OCI-LY7 (cell line): Measurements from ENCODE around the gene IQGAP2. TPM values are rescaled to one million over a fixed set of nuclear protein-coding genes. Genes with fewer than 3 reads are reported as not detected.

Experiments used
- BruUV-seq: library from RNA; stranded (reverse); fragments of 400-500 nt; replicated peaks from 2 replicates; lab custom pipeline; 2021; lab: Mats Ljungman, UMichigan
- CTCF ChIA-PET: fragments of 300-600 bp; sonication (Branson Sonifier 250); formaldehyde crosslinking; loops from one replicate; lab custom pipeline; 2022; ENCODE audit warnings: antibody characterized with exemption; ENCODE audit not compliant: unreplicated experiment; lab: Charles Lee
- POLR2A ChIA-PET: fragments of 300-600 bp; sonication (Branson Sonifier 250); formaldehyde crosslinking; loops from one replicate; lab custom pipeline; 2022; ENCODE audit warnings: antibody characterized with exemption; lab: Charles Lee
- DNase-seq: peaks from one replicate; pipeline ENCODE4 v3.0.0-alpha.2; 2015; ENCODE audit warnings: low spot score
- H2AFZ ChIP-seq: fragments of 200-600 bp; sonication (generic), shearing (Covaris generic); 2 replicates; pipeline ENCODE4 v1.6.1; 2014; ENCODE audit warnings: mild to moderate bottlenecking, antibody characterized with exemption, low read length, moderate library complexity
- H3K27ac ChIP-seq: fragments of 200-600 bp; sonication (generic); 2 replicates; pipeline ENCODE4 v1.5.1; 2014; ENCODE audit warnings: mixed run types, low read depth, mild to moderate bottlenecking, moderate library complexity, low read length, inconsistent platforms; ENCODE audit not compliant: poor library complexity, severe bottlenecking
- H3K36me3 ChIP-seq: fragments of 200-600 bp; sonication (generic); 2 replicates; pipeline ENCODE4 v1.6.1; 2014; ENCODE audit warnings: mild to moderate bottlenecking, antibody characterized with exemption, low read length, moderate library complexity, mixed read lengths; ENCODE audit not compliant: insufficient read depth
- H3K4me1 ChIP-seq: fragments of 200-600 bp; sonication (generic); 2 replicates; pipeline ENCODE4 v1.5.1; 2014; ENCODE audit warnings: mild to moderate bottlenecking, low read length; ENCODE audit not compliant: insufficient read depth, poor library complexity, severe bottlenecking
- H3K4me2 ChIP-seq: fragments of 200-600 bp; sonication (generic); 2 replicates; pipeline ENCODE4 v1.6.1; 2014; ENCODE audit warnings: mild to moderate bottlenecking, low read length
- H3K4me3 ChIP-seq: fragments of 200-600 bp; sonication (generic); 2 replicates; pipeline ENCODE4 v1.5.1; 2014; ENCODE audit warnings: mild to moderate bottlenecking, low read depth, low read length; ENCODE audit not compliant: poor library complexity, severe bottlenecking
- H3K79me2 ChIP-seq: fragments of 200-600 bp; sonication (generic); 2 replicates; pipeline ENCODE4 v1.6.1; 2016; ENCODE audit warnings: low read depth, mild to moderate bottlenecking, low read length, moderate library complexity, mixed read lengths; ENCODE audit not compliant: insufficient read depth
- H3K9me2 ChIP-seq: fragments of 200-600 bp; sonication (generic); 2 replicates; pipeline ENCODE4 v1.6.1; 2016; ENCODE audit warnings: mild to moderate bottlenecking, low read length, mixed read lengths; ENCODE audit not compliant: insufficient read depth
- H3K9me3 ChIP-seq: fragments of 200-600 bp; sonication (generic); 2 replicates; pipeline ENCODE4 v1.6.1; 2014; ENCODE audit warnings: mild to moderate bottlenecking, mixed run types, low read length, mixed read lengths
- H4K20me1 ChIP-seq: fragments of 200-600 bp; sonication (generic); 2 replicates; pipeline ENCODE4 v1.6.1; 2014; ENCODE audit warnings: mild to moderate bottlenecking, antibody characterized with exemption, low read length, moderate library complexity, mixed read lengths; ENCODE audit not compliant: insufficient read depth
- CTCF ChIP-seq: fragments of 200-600 bp; sonication (generic); conservative IDR thresholded peaks from 2 replicates; pipeline ENCODE4 v1.5.1; 2014; ENCODE audit warnings: mild to moderate bottlenecking, antibody characterized with exemption, low read length, moderate library complexity, mixed read lengths
- EZH2phosphoT487 ChIP-seq: fragments of 200-600 bp; sonication (generic); IDR thresholded peaks from 2 replicates; pipeline ENCODE4 v1.6.1; 2018; ENCODE audit warnings: low read depth, borderline replicate concordance, mild to moderate bottlenecking, mixed run types, antibody characterized with exemption, low read length, moderate library complexity, mixed read lengths
- intact Hi-C: fragments of 100-400 bp; cut with micrococcal nuclease; formaldehyde crosslinking; loops from one replicate; pipeline ENCODE4 v1.10.0; 2022; ENCODE audit not compliant: unreplicated experiment
- total RNA-seq, 2 experiments: library from RNA; depleted of rRNA in 1 of 2; stranded (reverse); fragments of >200 nt in 1 of 2; shearing (Covaris generic) in 1 of 2; gene quantifications; 2 replicates each; pipeline ENCODE4 v1.2.3, GENCODE V29; 2014 to 2022

IQGAP2 gene
- total RNA-seq, 2 experiments from 2014 or later, result 30.0 to 50.2 TPM

GRCh38 chr5:76441890-76442673, 39.0 kb downstream of the IQGAP2 start:
- H3K9me2 ChIP-seq, result no peaks in the 10 kb centered on the region
- no peak for TF ChIP-seq CTCF
- TF ChIP-seq EZH2phosphoT487, result no peak
- no peaks in the 10 kb centered on the region for H3K4me1 ChIP-seq
- H3K4me3 ChIP-seq, result no peak overlapping the region
- DNase-seq, result no peak
- ChIA-PET POLR2A (interaction anchor here (0.7 to 1.5 kb wide), 3 partner anchors 28 to 1690 kb away, joined by 3 to 5 read pairs (median 3); no protein-coding TSS in a partner anchor), CTCF (no interaction called here)
- no peak overlapping the region for H3K4me2 ChIP-seq
- intact Hi-C loops, result no loop called here
- H3K9me3 ChIP-seq, result peaks cover 11% of the 10 kb centered on the region; the same call in 1 of the 2 replicates
- BruUV-seq, result no TSS peak
- no peaks in the 10 kb centered on the region for H4K20me1 ChIP-seq
- H3K27ac ChIP-seq, result no peak overlapping the region
- H3K79me2 ChIP-seq, result peaks cover 29% of the 10 kb centered on the region; the same call in 1 of the 2 replicates
- peaks cover 14% of the 10 kb centered on the region; the same call in 1 of the 2 replicates for H3K36me3 ChIP-seq
- no peak overlapping the region for H2AFZ ChIP-seq

- H3K36me3 ChIP-seq, result peaks cover 17% of the 10 kb centered on the region
- peaks cover 24% of the 10 kb centered on the region; the same call in 1 of the 2 replicates for H3K79me2 ChIP-seq
Measured at GRCh38 chr5:76443066-76443800, 40.1 kb downstream of the IQGAP2 start.

More at GRCh38 chr5:76443066-76443800, 40.1 kb downstream of the IQGAP2 start:
- Histone ChIP-seq H3K9me2 (no peaks in the 10 kb centered on the region), H4K20me1 (no peaks in the 10 kb centered on the region), H2AFZ (no peak overlapping the region), H3K27ac (no peak overlapping the region), H3K9me3 (peaks cover 11% of the 10 kb centered on the region; the same call in 1 of the 2 replicates), H3K4me3 (no peak overlapping the region), H3K4me2 (no peak overlapping the region), H3K4me1 (no peaks in the 10 kb centered on the region)
- CTCF ChIA-PET, result no interaction called here
- POLR2A ChIA-PET, result interaction anchor here (0.7 to 1.5 kb wide), 3 partner anchors 25 to 30 kb away, joined by 3 to 5 read pairs (median 3); no protein-coding TSS in a partner anchor
- intact Hi-C loops, result no loop called here
- BruUV-seq, result no TSS peak
- TF ChIP-seq EZH2phosphoT487 (no peak), CTCF (no peak)
- DNase-seq, result no peak
